SK-N-SH treated with all-trans-retinoic acid at 6 μM for 48 hours (cell line): ENCODE data around the gene FARP1.

Source experiments
- ESRRG ChIP-seq: fragments of 250-450 bp; sonication (Bioruptor Pico); IDR thresholded peaks from 2 replicates; pipeline ENCODE4 v1.6.1; 2021; ENCODE audit warnings: mild to moderate bottlenecking
- ISL1 ChIP-seq: fragments of 250-450 bp; sonication (Bioruptor Pico); IDR thresholded peaks from 2 replicates; pipeline ENCODE4 v2.1.2; 2022; ENCODE audit warnings: mild to moderate bottlenecking, moderate library complexity
- RARB ChIP-seq: fragments of 250-450 bp; sonication (Bioruptor Pico); IDR thresholded peaks from 2 replicates; pipeline ENCODE4 v1.8.0; 2021; ENCODE audit warnings: mild to moderate bottlenecking, moderate library complexity
- ZC3H10 ChIP-seq: fragments of 250-450 bp; sonication (Bioruptor Pico); IDR thresholded peaks from 2 replicates; pipeline ENCODE4 v1.5.1; 2021; ENCODE audit warnings: mild to moderate bottlenecking, moderate library complexity
- ZNF70 ChIP-seq: fragments of 450-650 bp; formaldehyde crosslinking; IDR thresholded peaks from 2 replicates; pipeline ENCODE4 v1.5.0; 2020; ENCODE audit warnings: mild to moderate bottlenecking, moderate library complexity
- TF ChIP-seq, protein P1 (sequence below): fragments of 250-450 bp; sonication (Bioruptor Pico); IDR thresholded peaks from 2 replicates; pipeline ENCODE4 v1.8.0; 2020; ENCODE audit warnings: mild to moderate bottlenecking, moderate library complexity, borderline replicate concordance
- TF ChIP-seq, protein P2 (sequence below): fragments of 250-450 bp; sonication (Bioruptor Pico); IDR thresholded peaks from 2 replicates; pipeline ENCODE4 v1.5.1; 2021; ENCODE audit warnings: mild to moderate bottlenecking, moderate library complexity

- TF ChIP-seq, protein P1, sequence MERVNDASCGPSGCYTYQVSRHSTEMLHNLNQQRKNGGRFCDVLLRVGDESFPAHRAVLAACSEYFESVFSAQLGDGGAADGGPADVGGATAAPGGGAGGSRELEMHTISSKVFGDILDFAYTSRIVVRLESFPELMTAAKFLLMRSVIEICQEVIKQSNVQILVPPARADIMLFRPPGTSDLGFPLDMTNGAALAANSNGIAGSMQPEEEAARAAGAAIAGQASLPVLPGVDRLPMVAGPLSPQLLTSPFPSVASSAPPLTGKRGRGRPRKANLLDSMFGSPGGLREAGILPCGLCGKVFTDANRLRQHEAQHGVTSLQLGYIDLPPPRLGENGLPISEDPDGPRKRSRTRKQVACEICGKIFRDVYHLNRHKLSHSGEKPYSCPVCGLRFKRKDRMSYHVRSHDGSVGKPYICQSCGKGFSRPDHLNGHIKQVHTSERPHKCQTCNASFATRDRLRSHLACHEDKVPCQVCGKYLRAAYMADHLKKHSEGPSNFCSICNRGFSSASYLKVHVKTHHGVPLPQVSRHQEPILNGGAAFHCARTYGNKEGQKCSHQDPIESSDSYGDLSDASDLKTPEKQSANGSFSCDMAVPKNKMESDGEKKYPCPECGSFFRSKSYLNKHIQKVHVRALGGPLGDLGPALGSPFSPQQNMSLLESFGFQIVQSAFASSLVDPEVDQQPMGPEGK = no peak
- TF ChIP-seq ZC3H10 (CRISPR knock-in tag) (no peak), RARB (no peak), ISL1 (no peak), ZNF70 (CRISPR knock-in tag) (no peak), ESRRG (CRISPR knock-in tag) (no peak)
- TF ChIP-seq, protein P2, sequence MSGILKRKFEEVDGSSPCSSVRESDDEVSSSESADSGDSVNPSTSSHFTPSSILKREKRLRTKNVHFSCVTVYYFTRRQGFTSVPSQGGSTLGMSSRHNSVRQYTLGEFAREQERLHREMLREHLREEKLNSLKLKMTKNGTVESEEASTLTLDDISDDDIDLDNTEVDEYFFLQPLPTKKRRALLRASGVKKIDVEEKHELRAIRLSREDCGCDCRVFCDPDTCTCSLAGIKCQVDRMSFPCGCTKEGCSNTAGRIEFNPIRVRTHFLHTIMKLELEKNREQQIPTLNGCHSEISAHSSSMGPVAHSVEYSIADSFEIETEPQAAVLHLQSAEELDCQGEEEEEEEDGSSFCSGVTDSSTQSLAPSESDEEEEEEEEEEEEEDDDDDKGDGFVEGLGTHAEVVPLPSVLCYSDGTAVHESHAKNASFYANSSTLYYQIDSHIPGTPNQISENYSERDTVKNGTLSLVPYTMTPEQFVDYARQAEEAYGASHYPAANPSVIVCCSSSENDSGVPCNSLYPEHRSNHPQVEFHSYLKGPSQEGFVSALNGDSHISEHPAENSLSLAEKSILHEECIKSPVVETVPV = no peak
These were observed 291.2 kb downstream of the FARP1 start for GRCh38 chr13:98434060-98434459.
